Activated CD8-positive, alpha-beta memory T cell treated with anti-CD3 and anti-CD28 coated beads, Interleukin-2, amount 50 U/mL, for 24 hours (primary cell): ENCODE results near the gene ANKRD17.

ENCODE experiments used
- DNase-seq: peaks from one replicate; pipeline ENCODE4 v3.0.0-alpha.2; 2020; ENCODE audit errors: extremely low read depth

Gene ANKRD17

DNA sequence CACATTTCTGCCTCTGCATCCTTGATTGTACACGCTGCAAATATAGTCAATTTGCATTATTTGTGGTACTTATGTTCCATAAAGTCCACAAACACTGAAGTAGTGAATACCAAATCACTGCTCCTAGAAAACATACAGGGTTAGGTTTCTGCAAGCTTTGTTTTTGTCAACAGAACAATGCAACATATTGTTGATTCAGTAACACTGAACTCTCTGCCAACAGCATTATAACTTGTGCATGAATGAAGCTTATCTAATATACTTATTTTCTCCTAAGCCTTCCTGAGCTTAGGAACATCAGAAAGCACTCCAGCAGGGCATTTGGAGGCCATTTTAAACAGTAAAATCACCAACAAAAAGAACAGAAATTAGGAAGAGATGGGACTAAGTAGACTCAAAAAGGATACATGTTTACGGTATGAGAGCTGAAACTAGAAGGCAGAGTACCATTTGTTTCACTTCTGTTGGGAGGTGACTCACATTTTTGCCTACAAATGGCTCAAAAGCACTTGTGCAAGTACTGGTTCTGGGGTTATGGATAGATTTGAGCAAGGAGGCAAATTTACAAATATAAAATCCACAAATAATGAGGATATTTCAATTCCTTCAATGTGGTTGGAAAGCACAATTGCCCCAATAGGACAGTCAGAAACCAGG lies 203.2 kb downstream of the ANKRD17 start:
- DNase-seq: no peak

DNA sequence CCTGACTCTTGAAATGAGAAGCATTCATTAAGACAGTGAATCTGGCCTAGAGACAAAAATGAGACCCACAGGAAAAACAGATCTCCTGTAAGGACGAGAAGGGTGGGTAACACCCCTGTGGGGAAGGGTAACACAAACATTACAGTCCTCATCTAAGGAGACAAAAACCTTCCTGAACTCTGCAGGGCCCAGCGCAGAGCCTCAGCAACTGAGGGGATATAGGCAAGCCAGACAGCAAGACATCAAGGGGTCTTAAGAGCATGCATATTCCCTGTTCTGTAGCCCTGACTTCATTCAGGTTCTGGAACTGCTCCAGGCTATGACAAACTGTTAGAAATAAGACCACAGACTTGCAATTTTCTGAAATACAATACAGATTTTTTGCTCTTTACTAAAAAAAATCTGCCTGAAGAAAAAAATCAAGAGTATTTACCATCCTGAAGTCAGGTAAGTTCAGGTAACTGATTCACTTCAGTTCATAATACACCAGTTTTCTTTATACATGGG lies 204.6 kb downstream of the ANKRD17 start:
- no peak for DNase-seq

DNA sequence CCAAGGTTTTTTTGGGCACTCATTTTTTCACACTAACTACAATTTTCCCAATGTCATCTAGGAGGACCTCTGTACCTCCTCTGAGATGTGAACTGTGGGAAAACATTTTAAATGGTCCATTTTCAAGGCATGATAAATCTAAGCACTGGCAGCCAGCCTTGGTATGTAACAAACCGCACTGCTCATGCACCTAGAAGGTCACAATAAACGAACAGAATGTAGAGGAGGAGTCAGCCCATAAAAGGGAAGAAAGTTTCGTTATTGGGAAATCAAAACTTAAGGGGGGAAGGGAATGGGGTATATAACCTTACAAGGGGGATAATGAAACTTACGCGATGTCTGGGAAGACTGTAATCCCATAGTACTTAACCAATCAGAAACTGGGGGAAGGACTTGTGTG lies 205.5 kb downstream of the ANKRD17 start:
- no peak for DNase-seq

DNA sequence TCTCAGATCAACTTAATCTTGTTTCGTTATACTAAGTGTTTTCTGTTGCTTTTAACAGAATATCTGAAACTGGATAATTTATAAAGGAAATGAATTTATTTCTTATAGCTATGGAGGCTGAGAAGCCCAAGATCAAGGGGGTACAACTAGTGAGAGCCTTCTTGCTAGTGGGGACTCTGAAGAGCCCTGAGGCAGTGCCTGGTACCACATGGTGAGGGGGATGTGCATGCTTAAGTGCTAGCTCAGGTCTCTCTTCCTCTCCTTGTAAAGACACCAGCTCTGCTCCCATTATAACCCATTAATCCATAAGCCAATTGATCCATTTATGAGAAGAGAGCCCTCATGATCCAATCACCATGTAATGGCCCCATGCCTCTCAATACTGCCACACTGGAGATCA lies 207.0 kb downstream of the ANKRD17 start:
- DNase-seq: no peak

DNA sequence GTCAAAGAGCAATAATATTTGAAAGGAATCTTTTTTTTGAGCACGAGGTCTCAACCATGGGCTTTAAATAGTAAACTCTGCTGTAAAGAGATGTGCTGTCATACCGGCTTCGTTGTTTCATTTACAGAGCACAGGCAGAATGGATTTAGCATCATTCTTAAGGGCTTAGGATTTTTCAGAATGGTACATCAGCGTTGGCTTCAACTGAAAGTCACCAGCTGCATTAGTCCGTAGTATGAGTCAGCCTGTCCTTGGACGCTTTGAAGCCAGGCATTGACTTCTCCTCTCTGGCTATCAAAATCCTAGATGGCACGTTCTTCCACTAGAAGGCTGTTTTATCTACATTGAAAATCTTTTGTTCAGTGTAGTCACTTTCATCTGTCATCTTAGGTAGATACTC lies 212.7 kb downstream of the ANKRD17 start:
- DNase-seq: no peak

DNA sequence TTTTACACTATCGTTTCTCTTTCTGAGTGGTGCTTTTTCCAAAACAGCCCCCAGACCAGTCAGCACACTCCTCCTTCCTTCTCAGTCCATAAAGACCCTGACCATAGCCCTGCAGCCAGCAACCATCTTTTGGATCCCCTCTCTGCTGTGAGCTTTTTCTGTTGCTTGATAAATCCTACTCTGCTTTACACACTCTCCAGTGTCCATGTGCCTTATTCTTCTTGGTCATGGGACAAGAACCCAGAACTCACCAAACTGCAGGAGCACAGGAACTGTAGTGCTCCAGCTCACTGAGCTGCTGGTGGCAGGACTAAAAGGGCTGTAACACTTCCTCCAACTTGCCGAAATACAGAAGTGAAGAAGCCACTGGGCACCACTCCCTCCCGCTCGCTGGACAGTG lies 221.5 kb downstream of the ANKRD17 start:
- DNase-seq: no peak

DNA sequence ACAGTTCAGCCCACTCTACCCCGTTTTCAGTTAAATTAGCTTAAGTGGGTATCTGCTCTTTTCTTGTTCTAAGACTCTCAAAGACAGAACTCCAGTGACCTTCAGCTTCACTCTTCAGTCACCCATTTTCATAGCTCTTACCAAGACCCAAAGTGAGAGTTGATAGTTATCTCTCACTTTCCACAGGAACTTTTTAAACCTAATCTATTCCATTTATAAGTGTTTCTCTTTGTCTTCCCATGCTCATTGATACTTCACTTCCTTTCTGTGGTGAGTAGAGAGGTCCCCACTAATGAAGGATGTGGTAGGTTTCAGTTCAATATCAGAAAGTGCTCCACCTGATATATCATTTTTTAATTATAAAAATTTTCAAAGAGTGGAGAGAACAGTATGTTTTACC lies 222.5 kb downstream of the ANKRD17 start:
- DNase-seq: no peak

DNA sequence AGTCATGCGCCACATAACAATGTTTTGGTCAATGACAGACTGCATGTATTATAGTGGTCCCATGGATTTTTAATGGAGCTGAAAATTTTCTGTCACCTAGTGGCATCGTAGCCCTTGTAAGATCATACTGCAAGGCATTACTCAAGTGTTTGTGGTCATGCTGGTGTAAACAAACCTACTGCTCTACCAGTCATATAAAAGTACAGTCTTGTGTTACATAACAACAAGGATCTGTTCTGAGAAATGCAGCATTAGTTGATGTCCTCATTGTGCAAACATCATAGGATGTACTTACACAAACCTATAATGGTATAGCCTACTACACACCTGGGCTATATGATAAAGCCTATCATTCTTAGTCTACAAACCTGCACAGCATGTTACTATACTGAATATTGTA lies 223.7 kb downstream of the ANKRD17 start:
- no peak for DNase-seq

DNA sequence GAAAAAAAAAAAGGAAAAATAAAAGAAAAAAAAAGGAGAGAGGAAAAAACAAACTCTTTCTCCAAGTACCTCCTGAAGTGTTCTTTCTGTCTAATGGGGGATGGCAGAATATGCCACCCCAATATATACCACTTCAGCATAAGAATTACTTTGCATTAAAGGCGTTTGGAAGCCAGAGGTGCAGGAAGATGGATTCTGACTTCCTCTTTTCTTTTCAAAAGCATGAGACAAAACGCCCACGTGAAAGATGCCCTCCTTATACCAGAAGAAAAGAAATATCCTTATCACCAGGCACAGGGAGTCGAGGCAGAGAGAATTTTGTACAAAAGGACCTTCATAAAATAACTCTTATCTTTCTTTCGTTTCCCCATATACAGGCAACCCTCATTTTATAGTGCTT lies 230.0 kb downstream of the ANKRD17 start:
- DNase-seq: no peak
